Neural cell (in vitro differentiated cells): ENCODE data around the gene BIVM. TPM values are rescaled to one million over a fixed set of nuclear protein-coding genes. Genes with fewer than 3 reads are reported as not detected.

ENCODE experiments used
- H2AFZ ChIP-seq: fragments of 200-600, 300-800 bp; sonication (generic), shearing (Covaris generic); 2 replicates; pipeline ENCODE4 v1.6.0; 2014; ENCODE audit warnings: low read depth, mild to moderate bottlenecking, antibody characterized with exemption, low read length, moderate library complexity
- H3F3A ChIP-seq: fragments of 200-600 bp; shearing (Covaris generic); 2 replicates; pipeline ENCODE4 v1.6.1; 2016; ENCODE audit warnings: mild to moderate bottlenecking, moderate library complexity, mixed read lengths, antibody characterized with exemption, low read length; ENCODE audit not compliant: insufficient read depth, poor library complexity, severe bottlenecking
- H3K27ac ChIP-seq: fragments of 200-600, 300-800 bp; sonication (generic), shearing (Covaris generic); 2 replicates; pipeline ENCODE4 v1.5.1; 2014; ENCODE audit warnings: mild to moderate bottlenecking, low read length, moderate library complexity
- H3K27me3 ChIP-seq: fragments of 300-800, 200-600 bp; sonication (generic), shearing (Covaris generic); 2 replicates; pipeline ENCODE4 v1.6.0; 2014; ENCODE audit warnings: mild to moderate bottlenecking, low read depth, low read length, moderate library complexity; ENCODE audit not compliant: insufficient read depth
- H3K36me3 ChIP-seq: fragments of 300-800, 200-600 bp; sonication (generic), shearing (Covaris generic); 2 replicates; pipeline ENCODE4 v1.5.1; 2014; ENCODE audit warnings: mild to moderate bottlenecking, antibody characterized with exemption, low read length, moderate library complexity; ENCODE audit not compliant: insufficient read depth
- H3K4me2 ChIP-seq: fragments of 300-800, 200-600 bp; sonication (generic), shearing (Covaris generic); 2 replicates; pipeline ENCODE4 v1.6.0; 2014; ENCODE audit warnings: mild to moderate bottlenecking, low read length
- H3K4me3 ChIP-seq: fragments of 300-800, 200-600 bp; sonication (generic), shearing (Covaris generic); 2 replicates; pipeline ENCODE4 v1.5.1; 2014; ENCODE audit warnings: mild to moderate bottlenecking, low read length, moderate library complexity
- H3K79me2 ChIP-seq: fragments of 200-600 bp; shearing (Covaris generic); replicated peaks from 2 replicates; pipeline ENCODE4 v1.6.0; 2014; ENCODE audit warnings: mild to moderate bottlenecking, low read length, moderate library complexity; ENCODE audit not compliant: insufficient read depth
- H3K9ac ChIP-seq: fragments of 300-800, 200-600 bp; sonication (generic), shearing (Covaris generic); 2 replicates; pipeline ENCODE4 v1.6.1; 2016; ENCODE audit warnings: mild to moderate bottlenecking, low read length, mixed read lengths
- H3K9me2 ChIP-seq: fragments of 200-600 bp; shearing (Covaris generic); 2 replicates; pipeline ENCODE4 v1.6.1; 2016; ENCODE audit warnings: mild to moderate bottlenecking, low read length, mixed read lengths; ENCODE audit not compliant: insufficient read depth
- H3K9me3 ChIP-seq: fragments of 200-600, 300-800 bp; sonication (generic), shearing (Covaris generic); 2 replicates; pipeline ENCODE4 v1.6.1; 2016; ENCODE audit warnings: mild to moderate bottlenecking, mixed run types, low read length, moderate library complexity, mixed read lengths
- H4K20me1 ChIP-seq: fragments of 200-600 bp; shearing (Covaris generic); 2 replicates; pipeline ENCODE4 v1.6.1; 2016; ENCODE audit warnings: mild to moderate bottlenecking, mixed run types; ENCODE audit not compliant: insufficient read depth
- CTCF ChIP-seq: fragments of 450-650 bp; IDR thresholded peaks from 2 replicates; pipeline ENCODE4 v1.5.1; 2014; ENCODE audit warnings: antibody characterized with exemption, mild to moderate bottlenecking, moderate library complexity; ENCODE audit not compliant: poor library complexity, severe bottlenecking
- EP300 ChIP-seq: fragments of 450-650 bp; conservative IDR thresholded peaks from 2 replicates; pipeline ENCODE4 v1.6.1; 2014; ENCODE audit warnings: antibody characterized with exemption, mild to moderate bottlenecking, moderate library complexity; ENCODE audit not compliant: poor library complexity, severe bottlenecking
- EZH2 ChIP-seq: fragments of 200-600, 300-800 bp; shearing (Covaris generic), sonication (generic); IDR thresholded peaks from 2 replicates; pipeline ENCODE4 v1.6.1; 2014; ENCODE audit warnings: antibody characterized with exemption, low read length, borderline replicate concordance, mild to moderate bottlenecking; ENCODE audit not compliant: insufficient read depth, poor library complexity, severe bottlenecking
- MXI1 ChIP-seq: fragments of 450-650 bp; conservative IDR thresholded peaks from 2 replicates; pipeline ENCODE4 v1.6.1; 2014; ENCODE audit warnings: antibody characterized with exemption, mild to moderate bottlenecking; ENCODE audit not compliant: poor library complexity, severe bottlenecking
- POLR2AphosphoS5 ChIP-seq: IDR thresholded peaks from 2 replicates; pipeline ENCODE4 v1.6.1; 2012
- RAD21 ChIP-seq: fragments of 450-650 bp; conservative IDR thresholded peaks from 2 replicates; pipeline ENCODE4 v1.6.1; 2014; ENCODE audit warnings: antibody characterized with exemption, mild to moderate bottlenecking, moderate library complexity
- REST ChIP-seq: IDR thresholded peaks from 2 replicates; pipeline ENCODE4 v1.6.1; 2012; ENCODE audit warnings: borderline replicate concordance
- SMC3 ChIP-seq: fragments of 450-650 bp; conservative IDR thresholded peaks from 2 replicates; pipeline ENCODE4 v1.6.1; 2014; ENCODE audit warnings: antibody characterized with exemption, mild to moderate bottlenecking, moderate library complexity; ENCODE audit not compliant: poor library complexity
- TAF1 ChIP-seq: IDR thresholded peaks from 2 replicates; pipeline ENCODE4 v1.6.1; 2012; ENCODE audit warnings: low read depth
- polyA plus RNA-seq: library from polyadenylated mRNA; depleted of rRNA; stranded (reverse); fragments of >200 nt; gene quantifications from 2 replicates; pipeline ENCODE4 v1.2.3, GENCODE V29; 2014

The BIVM gene
- polyA plus RNA-seq, 1 donor from 2014 or later: 60.7 TPM

GRCh38 chr13:102879793-102880499, 81.0 kb downstream of the BIVM start:
- no peaks in the 10 kb centered on the region for H3K79me2 ChIP-seq
- H3K9me3 ChIP-seq: no peaks in the 10 kb centered on the region
- no peak overlapping the region for H3K27ac ChIP-seq
- H3K27me3 ChIP-seq: no peaks in the 10 kb centered on the region
- no peak overlapping the region for H3K4me2 ChIP-seq
- H3K36me3 ChIP-seq: no peaks in the 10 kb centered on the region
- no peaks in the 10 kb centered on the region for H4K20me1 ChIP-seq
- H2AFZ ChIP-seq: no peak overlapping the region
- no peaks in the 10 kb centered on the region for H3K9me2 ChIP-seq
- no peak overlapping the region for H3K9ac ChIP-seq
- no peaks in the 10 kb centered on the region for H3F3A ChIP-seq
- TF ChIP-seq RAD21 (no peak), MXI1 (no peak), EZH2 (no peak), CTCF (no peak), SMC3 (no peak), POLR2AphosphoS5 (no peak), EP300 (no peak), TAF1 (no peak), REST (no peak)
- H3K4me3 ChIP-seq: no peak overlapping the region

GRCh38 chr13:102881819-102882686, 83.1 kb downstream of the BIVM start:
- TF ChIP-seq POLR2AphosphoS5 (no peak), RAD21 (no peak), REST (no peak), SMC3 (no peak), EZH2 (no peak), CTCF (no peak)
- Histone ChIP-seq H3K4me2 (no peak overlapping the region), H2AFZ (no peak overlapping the region), H3K9ac (no peak overlapping the region), H3K27ac (no peak overlapping the region), H3K79me2 (no peaks in the 10 kb centered on the region), H3K4me3 (no peak overlapping the region), H3K36me3 (no peaks in the 10 kb centered on the region), H4K20me1 (no peaks in the 10 kb centered on the region), H3F3A (no peaks in the 10 kb centered on the region), H3K9me2 (no peaks in the 10 kb centered on the region), H3K27me3 (no peaks in the 10 kb centered on the region), H3K9me3 (no peaks in the 10 kb centered on the region)
